CD4-positive, alpha-beta T cell treated with Interleukin-2 at 100 ng/mL for 4 hours (primary cell): ENCODE results near the gene MCRIP1.

ENCODE experiments used
- DNase-seq: peaks from one replicate; pipeline ENCODE4 v3.0.0-alpha.2; 2020; ENCODE audit warnings: low spot score

Gene MCRIP1

DNA sequence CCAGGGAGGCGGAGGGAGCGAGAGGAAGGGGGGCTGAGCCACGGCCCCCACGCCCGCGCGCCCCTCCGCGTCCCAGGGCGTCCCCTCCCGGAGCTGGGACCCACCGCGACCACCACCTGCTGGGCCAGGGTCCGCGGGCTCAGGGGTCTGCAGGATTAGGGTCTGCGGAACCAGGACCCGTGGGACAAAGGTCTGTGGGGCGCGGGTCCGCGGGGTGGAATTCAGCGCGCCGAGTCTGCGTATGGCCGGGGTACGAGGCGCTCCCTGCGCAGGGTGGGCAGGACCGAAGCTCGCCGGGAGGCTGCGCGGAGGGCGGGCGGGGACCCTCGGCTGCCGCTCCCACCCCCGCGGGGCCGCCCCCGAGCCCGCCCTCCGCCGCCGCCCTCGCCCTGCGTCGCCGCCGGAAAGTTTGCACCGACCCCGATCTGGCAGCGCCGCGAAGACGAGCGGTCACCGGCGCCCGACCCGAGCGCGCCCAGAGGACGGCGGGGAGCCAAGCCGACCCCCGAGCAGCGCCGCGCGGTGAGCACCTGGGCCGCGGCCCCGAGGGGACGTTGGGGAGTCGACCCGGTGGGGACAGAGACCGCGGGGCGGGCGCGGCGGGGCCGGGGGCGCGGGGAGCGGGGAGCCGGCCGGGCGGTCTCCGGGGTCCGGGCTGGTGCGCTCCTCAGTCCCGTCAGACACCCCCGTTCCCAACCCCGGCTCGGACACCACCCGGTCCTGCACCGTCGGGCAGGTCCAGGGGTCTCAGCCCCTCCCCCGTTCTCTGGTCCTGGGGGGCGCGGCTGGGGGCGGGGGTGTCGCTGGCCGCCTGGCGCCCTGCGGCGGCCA, 29.1 kb downstream of the MCRIP1 start, which contains the start of gene GCGR:
Gene GCGR, plus strand, starts transcription at position 423 of the 831 bp plus-strand sequence. CDS start 4,869 bp downstream, outside the sequence.
- DNase-seq = no peak

DNA sequence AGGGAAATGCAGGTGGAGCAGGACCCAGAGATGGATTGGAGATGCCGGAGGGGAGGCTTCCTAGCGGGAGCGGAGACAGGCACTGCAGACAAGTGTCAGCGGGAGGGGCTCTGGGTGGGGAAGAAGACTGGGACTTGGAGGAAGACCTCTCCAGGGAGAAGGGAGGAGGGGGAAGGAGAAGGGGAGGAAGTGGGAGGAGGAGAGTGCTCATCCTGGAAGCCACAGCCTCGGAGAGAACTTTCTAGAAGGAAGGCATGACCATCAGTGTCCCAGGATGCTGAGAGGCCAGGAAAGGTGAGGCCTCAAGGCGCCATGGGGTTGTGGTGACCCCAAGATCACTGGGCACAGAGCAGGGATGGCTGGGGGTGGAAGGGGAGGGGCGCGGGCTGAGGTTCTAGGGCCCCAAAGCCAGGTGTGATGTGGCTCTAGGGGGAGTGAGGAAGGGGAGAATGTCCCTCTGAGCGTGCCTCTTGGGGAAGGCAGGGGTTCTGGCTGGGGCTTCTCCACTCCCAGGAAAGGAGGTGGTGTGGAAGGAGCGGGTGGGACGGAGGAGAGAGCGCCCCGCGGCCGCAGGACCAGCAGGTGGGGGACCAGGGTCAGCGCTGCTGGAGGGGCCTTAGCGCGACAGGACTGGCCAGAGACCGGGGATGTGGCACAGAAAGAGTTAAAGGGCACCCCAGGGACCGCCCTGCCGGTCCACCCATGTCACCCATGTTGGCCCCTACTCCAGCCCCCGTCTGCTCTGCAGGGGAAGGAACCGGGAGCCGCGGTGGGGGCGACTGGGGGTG, 30.0 kb downstream of the MCRIP1 start:
- no peak for DNase-seq

DNA sequence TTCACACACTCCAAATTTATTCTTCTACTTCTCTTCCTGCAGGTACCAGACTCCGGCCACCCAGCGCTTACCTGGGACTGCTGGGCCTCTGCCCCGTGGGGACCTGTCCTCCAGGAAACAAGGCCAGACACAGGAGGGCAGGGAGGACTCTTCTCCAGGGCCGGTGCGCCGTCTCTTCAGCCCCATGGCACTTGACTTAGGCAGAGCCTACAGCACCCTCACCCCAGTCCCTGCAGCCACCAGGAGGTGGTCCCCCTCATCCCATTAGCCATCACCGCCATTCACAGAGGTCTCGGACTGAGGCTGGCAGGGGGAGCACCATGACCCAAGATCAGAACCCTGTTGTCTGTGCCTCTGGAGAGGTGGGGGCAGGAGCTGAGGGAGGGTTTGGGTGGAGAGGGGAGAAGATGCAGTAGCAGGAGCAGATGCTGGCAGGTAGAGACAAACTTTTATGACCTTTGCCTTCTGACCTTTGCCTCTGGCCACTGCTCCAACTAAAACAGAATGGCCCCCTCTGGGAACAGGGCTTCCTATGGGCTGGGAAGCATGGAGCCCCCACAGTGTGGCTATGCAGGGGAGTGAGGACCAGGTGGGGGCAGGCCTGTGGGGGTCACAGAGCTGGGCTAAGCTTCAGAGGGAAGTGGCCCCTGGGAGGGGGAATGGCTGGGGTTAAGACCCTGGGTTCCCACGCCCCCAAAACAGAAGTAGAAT, 30.9 kb downstream of the MCRIP1 start:
- no peak for DNase-seq

DNA sequence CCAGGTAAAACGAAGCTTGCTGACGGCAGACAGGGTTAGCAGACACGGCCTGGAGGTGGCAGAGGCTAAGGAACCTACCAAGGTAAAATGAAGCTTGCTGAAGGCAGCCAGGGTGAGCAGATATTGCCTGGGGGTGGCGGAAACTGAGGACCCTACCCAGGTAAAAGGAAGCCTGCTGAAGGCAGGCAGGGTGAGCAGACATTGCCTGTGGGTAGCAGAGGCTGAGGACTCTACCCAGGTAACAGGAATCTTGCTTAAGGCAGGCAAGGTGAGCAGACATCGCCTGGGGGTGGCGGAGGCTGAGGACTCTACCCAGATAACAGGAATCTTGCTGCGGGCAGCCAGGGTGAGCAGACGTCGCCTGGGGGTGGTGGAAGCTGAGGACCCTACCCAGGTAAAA, 31.8 kb downstream of the MCRIP1 start:
- DNase-seq = no peak

DNA sequence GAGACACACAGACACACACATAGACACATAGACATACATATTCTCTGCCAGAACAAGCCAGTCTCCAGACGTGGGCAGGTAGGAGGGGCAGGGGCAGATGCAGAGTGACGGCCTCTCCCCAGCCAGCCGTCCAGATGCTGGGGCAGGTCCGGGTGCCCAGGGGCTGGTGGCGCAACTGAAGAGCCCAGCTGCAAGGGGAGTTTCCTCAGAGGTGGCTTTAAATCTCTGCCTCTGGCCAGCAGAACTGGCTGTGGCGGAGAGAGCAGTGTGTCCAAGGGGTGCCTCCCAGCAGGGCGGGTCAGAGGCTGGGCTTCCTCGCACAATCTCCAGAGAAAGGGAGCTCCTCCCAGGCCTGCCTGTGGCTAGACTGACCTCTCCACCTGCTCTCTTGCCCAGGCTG, 38.6 kb downstream of the MCRIP1 start:
- DNase-seq = no peak

DNA sequence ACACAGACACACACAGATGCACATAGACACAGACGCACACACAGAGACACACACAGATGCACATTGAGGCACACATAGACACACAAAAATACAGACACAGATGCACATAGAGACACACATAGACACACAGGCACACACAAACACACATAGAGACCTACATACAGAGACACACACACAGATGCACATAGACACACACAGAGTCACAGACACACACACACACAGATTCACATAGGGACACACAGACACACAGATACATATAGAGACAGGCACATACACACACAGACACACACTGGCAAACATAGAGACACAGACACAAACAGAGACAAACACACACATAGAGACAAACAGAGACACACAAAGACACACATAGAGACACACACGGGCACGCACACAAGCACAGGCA, 39.0 kb downstream of the MCRIP1 start:
- no peak for DNase-seq

DNA sequence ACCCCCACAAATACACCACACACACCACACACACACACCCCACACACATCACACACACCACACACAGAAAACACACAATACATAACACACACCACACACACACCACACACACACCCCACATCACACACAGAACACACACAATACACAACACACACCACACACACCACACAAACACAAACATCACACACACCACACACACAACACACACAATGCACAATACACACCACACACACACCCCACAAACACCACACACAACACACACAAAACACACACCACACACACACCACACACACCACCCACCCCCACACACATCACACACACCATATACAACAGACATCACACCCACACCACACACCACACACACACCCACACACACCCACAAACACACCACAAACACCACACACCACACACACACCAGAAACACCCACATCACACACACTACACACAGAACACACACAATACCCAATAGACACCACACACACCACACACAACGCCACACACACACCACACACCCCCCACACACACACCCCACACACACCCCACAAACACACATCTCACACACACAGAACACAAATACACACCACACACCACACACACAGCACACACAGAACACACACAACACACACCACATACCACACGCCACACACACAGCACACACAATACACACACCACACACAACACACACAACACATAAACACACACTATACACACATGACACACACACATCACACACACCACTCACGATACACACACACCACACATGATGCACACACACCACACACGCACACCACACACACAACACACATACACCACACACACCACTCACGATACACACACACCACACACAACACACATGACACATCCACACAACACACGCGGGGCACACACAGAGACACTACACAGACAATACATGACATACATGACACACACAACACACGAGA, 40.1 kb downstream of the MCRIP1 start:
- DNase-seq = no peak
